Neuronal stem cell (in vitro differentiated cells): ENCODE measurements around the gene ANKRD13D.
A peak's percentile ranks its signal among the peaks of the same experiment; 100 is the strongest.

Experiments
- DNase-seq: peaks from one replicate; pipeline ENCODE4 v3.0.0-alpha.2; 2013; ENCODE audit warnings: low spot score
- H2AFZ ChIP-seq: one replicate; pipeline ENCODE4 v1.6.1; 2013; ENCODE audit warnings: mild to moderate bottlenecking, low read length, inconsistent platforms
- H2AK5ac ChIP-seq: 2 replicates; pipeline ENCODE4 v1.6.1; 2013; ENCODE audit warnings: low read depth, mild to moderate bottlenecking, inconsistent platforms, low read length, moderate library complexity, mixed read lengths
- H2BK120ac ChIP-seq: 2 replicates; pipeline ENCODE4 v1.6.1; 2013; ENCODE audit warnings: low read depth, mild to moderate bottlenecking, inconsistent platforms, low read length, moderate library complexity, mixed read lengths
- H2BK12ac ChIP-seq: one replicate; pipeline ENCODE4 v1.6.1; 2013; ENCODE audit warnings: low read length, inconsistent platforms
- H2BK15ac ChIP-seq: 2 replicates; pipeline ENCODE4 v1.6.1; 2013; ENCODE audit warnings: mild to moderate bottlenecking, low read length, inconsistent platforms, mixed read lengths
- H2BK5ac ChIP-seq: one replicate; pipeline ENCODE4 v1.6.1; 2013; ENCODE audit warnings: inconsistent platforms, mild to moderate bottlenecking, low read length, moderate library complexity
- H3K14ac ChIP-seq: one replicate; pipeline ENCODE4 v1.6.1; 2013; ENCODE audit warnings: low read length, inconsistent platforms
- H3K18ac ChIP-seq: 2 replicates; pipeline ENCODE4 v1.6.1; 2013; ENCODE audit warnings: low read length, inconsistent platforms
- H3K23ac ChIP-seq: 2 replicates; pipeline ENCODE4 v1.6.1; 2013; ENCODE audit warnings: low read depth, mild to moderate bottlenecking, mixed read lengths, low read length, inconsistent platforms; ENCODE audit not compliant: poor library complexity
- H3K27ac ChIP-seq: replicated peaks from 3 replicates; pipeline ENCODE4 v1.5.1; 2013; ENCODE audit warnings: low read length, inconsistent platforms
- H3K27me3 ChIP-seq, 3 experiments: 2 replicates each; pipeline ENCODE4 v1.6.1; 2013; ENCODE audit warnings: low read length in 3 of 3, mild to moderate bottlenecking in 2 of 3, inconsistent platforms in 1 of 3, low read depth in 1 of 3, mixed read lengths in 1 of 3, moderate library complexity in 1 of 3; ENCODE audit not compliant: control insufficient read depth in 3 of 3, insufficient read depth in 3 of 3
- H3K36me3 ChIP-seq, 2 donors: replicated peaks in 1 of 2; 2 replicates each; pipeline ENCODE4 v1.6.1; 2013; ENCODE audit warnings: low read length in 2 of 2; ENCODE audit not compliant: control insufficient read depth in 2 of 2, insufficient read depth in 2 of 2
- H3K4ac ChIP-seq: 2 replicates; pipeline ENCODE4 v1.6.1; 2013; ENCODE audit warnings: inconsistent platforms, mild to moderate bottlenecking, low read length, moderate library complexity
- H3K4me1 ChIP-seq, 2 donors: 1 replicate in 1 of 2; 2 replicates in 1 of 2; pipeline ENCODE4 v1.6.1; 2013; ENCODE audit warnings: low read length in 2 of 2, low read depth in 1 of 2; ENCODE audit not compliant: control insufficient read depth in 2 of 2, insufficient read depth in 1 of 2
- H3K4me2 ChIP-seq: one replicate; pipeline ENCODE4 v1.6.1; 2013; ENCODE audit warnings: mild to moderate bottlenecking, low read length, inconsistent platforms; ENCODE audit not compliant: insufficient read depth, poor library complexity, severe bottlenecking
- H3K4me3 ChIP-seq, 2 donors: 2 replicates each; pipeline ENCODE4 v1.5.1; 2013; ENCODE audit warnings: low read length in 2 of 2, mild to moderate bottlenecking in 2 of 2, inconsistent platforms in 1 of 2, moderate library complexity in 1 of 2
- H3K79me1 ChIP-seq: one replicate; pipeline ENCODE4 v1.6.1; 2013; ENCODE audit warnings: low read depth, mild to moderate bottlenecking, inconsistent platforms, low read length, moderate library complexity
- H3K9ac ChIP-seq: one replicate; pipeline ENCODE4 v1.6.1; 2013; ENCODE audit warnings: mild to moderate bottlenecking, low read depth, low read length, inconsistent platforms; ENCODE audit not compliant: poor library complexity
- H3K9me3 ChIP-seq, 2 donors: replicated peaks in 1 of 2; 2 replicates each; pipeline versions ENCODE3 to v1.6.1; 2013; ENCODE audit warnings: low read length in 2 of 2, mild to moderate bottlenecking in 2 of 2, inconsistent platforms in 1 of 2, low read depth in 1 of 2, mixed read lengths in 1 of 2, moderate library complexity in 1 of 2; ENCODE audit not compliant: control insufficient read depth in 2 of 2, insufficient read depth in 1 of 2
- H4K8ac ChIP-seq: one replicate; pipeline ENCODE4 v1.6.1; 2013; ENCODE audit warnings: low read depth, mild to moderate bottlenecking, inconsistent platforms, low read length, moderate library complexity
- H4K91ac ChIP-seq: one replicate; pipeline ENCODE4 v1.6.1; 2013; ENCODE audit warnings: low read length, low read depth, mild to moderate bottlenecking, inconsistent platforms; ENCODE audit not compliant: poor library complexity
- WGBS, 2 donors: extraction: QIAGEN DNeasy Blood & Tissue Kit; methylation state at CpG; one replicate each; pipeline ENCODE4 v1.1.7; 2013; ENCODE audit warnings: missing lambda C conversion rate in 2 of 2, mixed read lengths in 1 of 2; ENCODE audit not compliant: insufficient read length in 2 of 2, insufficient replicate concordance in 1 of 2; ENCODE audit errors: extremely low coverage in 2 of 2; 5-methylcytosine and 5-hydroxymethylcytosine counted together

Gene ANKRD13D

GRCh38 chr11:67264877-67265632 is 24.0 kb upstream of the ANKRD13D start:
- no peak overlapping the region for H4K91ac ChIP-seq
- peaks cover 7 to 22% of the 10 kb centered on the region in 2 donors for H3K36me3 ChIP-seq
- peaks cover 0 to 20% (median 0%) of the 10 kb centered on the region in 3 experiments for H3K27me3 ChIP-seq
- no peak overlapping the region for H2BK12ac ChIP-seq
- peaks cover 16% of the 10 kb centered on the region for H3K79me1 ChIP-seq
- H3K9me3 ChIP-seq = no peaks in the 10 kb centered on the region
- no peak overlapping the region for H3K23ac ChIP-seq
- no peak overlapping the region for H3K18ac ChIP-seq
- no CpG with 5 or more reads among the region's 7 CpGs for WGBS, 2 donors
- no peak overlapping the region for H4K8ac ChIP-seq
- no peak overlapping the region for H3K4ac ChIP-seq
- no peak overlapping the region for H2BK5ac ChIP-seq
- H3K4me3 ChIP-seq = no peak overlapping the region
- H2AFZ ChIP-seq = no peak overlapping the region
- H2BK15ac ChIP-seq = no peak overlapping the region
- H3K14ac ChIP-seq = no peak overlapping the region
- no peak overlapping the region for H2AK5ac ChIP-seq
- no peak overlapping the region for H3K27ac ChIP-seq
- no peak overlapping the region for H3K9ac ChIP-seq
- no peak overlapping the region for H2BK120ac ChIP-seq
- DNase-seq = no peak
- peaks cover 16 to 33% of the 10 kb centered on the region in 2 donors for H3K4me1 ChIP-seq
- no peak overlapping the region for H3K4me2 ChIP-seq

- Histone ChIP-seq H3K14ac (no peak overlapping the region), H3K23ac (no peak overlapping the region), H2AK5ac (no peak overlapping the region), H3K18ac (no peak overlapping the region), H2BK5ac (no peak overlapping the region), H3K4ac (no peak overlapping the region), H3K79me1 (peaks cover 16% of the 10 kb centered on the region), H3K4me3 (peak overlapping the region in 1 of 2 donors; percentile 73), H2BK15ac (no peak overlapping the region), H2BK120ac (no peak overlapping the region), H3K27me3 (peaks cover 0 to 20% (median 0%) of the 10 kb centered on the region in 3 experiments), H2AFZ (peak overlapping the region; percentile 85), H4K8ac (no peak overlapping the region), H3K36me3 (peaks cover 7 to 22% of the 10 kb centered on the region in 2 donors), H3K9me3 (no peaks in the 10 kb centered on the region), H3K9ac (no peak overlapping the region), H3K4me1 (peaks cover 24 to 41% of the 10 kb centered on the region in 2 donors), H2BK12ac (no peak overlapping the region), H3K4me2 (no peak overlapping the region), H4K91ac (no peak overlapping the region), H3K27ac (no peak overlapping the region)
- WGBS, 2 donors = no CpG with 5 or more reads among the region's 54 CpGs
- DNase-seq = peak; percentile 70
Measured at GRCh38 chr11:67265633-67266448, 23.3 kb upstream of the ANKRD13D start.

DNA sequence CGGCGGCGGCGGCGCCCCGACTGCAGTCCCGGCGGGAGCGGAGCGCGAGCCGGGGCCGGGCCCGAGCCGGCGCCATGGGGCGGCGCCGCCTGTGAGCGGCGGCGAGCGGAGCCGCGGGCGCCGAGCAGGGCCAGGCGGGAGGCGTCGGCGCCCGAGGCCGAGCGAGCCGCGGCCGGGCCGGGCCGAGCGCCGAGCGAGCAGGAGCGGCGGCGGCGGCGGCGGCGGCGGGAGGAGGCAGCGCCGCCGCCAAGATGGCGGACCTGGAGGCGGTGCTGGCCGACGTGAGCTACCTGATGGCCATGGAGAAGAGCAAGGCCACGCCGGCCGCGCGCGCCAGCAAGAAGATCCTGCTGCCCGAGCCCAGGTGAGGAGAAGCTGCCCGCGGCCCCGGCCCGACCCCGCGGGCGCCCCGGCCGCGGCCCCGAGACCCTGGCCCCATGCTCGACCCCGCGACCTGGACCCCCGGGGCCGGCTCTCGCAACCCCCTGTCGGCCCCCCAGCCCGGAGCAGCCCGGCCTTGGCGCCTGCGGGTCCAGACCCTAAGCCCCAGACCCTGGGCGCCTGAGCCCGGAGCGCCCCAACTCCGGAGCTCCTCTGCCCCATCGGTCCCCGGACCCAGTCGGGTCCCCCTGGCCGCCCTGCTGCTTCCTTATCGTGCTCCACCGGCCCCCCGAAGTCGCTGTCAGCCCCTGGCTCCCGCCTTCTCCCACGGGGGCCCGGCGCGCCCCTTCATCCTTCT is 22.5 kb upstream of the ANKRD13D start, which contains the start of gene GRK2:
GRK2 (plus strand) TSS at position 25 of the 739 bp plus-strand sequence; CDS start at position 252, 227 bp downstream.
- no peak within 1 kb of the TSS for H2BK15ac ChIP-seq
- DNase-seq = no peak
- no peak within 1 kb of the TSS for H3K4ac ChIP-seq
- no peak within 1 kb of the TSS for H3K27ac ChIP-seq
- H3K4me2 ChIP-seq = peak within 1 kb of the TSS; percentile 74
- H3K23ac ChIP-seq = peak within 1 kb of the TSS; percentile 6
- H2AFZ ChIP-seq = peak within 1 kb of the TSS; percentile 85
- no peaks in the 10 kb centered on the region for H3K9me3 ChIP-seq
- H3K9ac ChIP-seq = peak within 1 kb of the TSS; percentile 52
- peaks cover 7 to 22% of the 10 kb centered on the region in 2 donors for H3K36me3 ChIP-seq
- peak within 1 kb of the TSS; percentile 28 for H2AK5ac ChIP-seq
- peaks cover 25 to 44% of the 10 kb centered on the region in 2 donors for H3K4me1 ChIP-seq
- H3K14ac ChIP-seq = no peak within 1 kb of the TSS
- WGBS, 2 donors = no CpG with 5 or more reads among the region's 103 CpGs
- peak within 1 kb of the TSS; percentile 73 to 89 for H3K4me3 ChIP-seq
- no peak within 1 kb of the TSS for H4K8ac ChIP-seq
- no peak within 1 kb of the TSS for H4K91ac ChIP-seq
- peaks cover 16% of the 10 kb centered on the region for H3K79me1 ChIP-seq
- H3K18ac ChIP-seq = peak within 1 kb of the TSS; percentile 95
- H3K27me3 ChIP-seq = peaks cover 0 to 19% (median 0%) of the 10 kb centered on the region in 3 experiments
- no peak within 1 kb of the TSS for H2BK5ac ChIP-seq
- H2BK120ac ChIP-seq = no peak within 1 kb of the TSS
- H2BK12ac ChIP-seq = no peak within 1 kb of the TSS
